NCI-H2107 (cell line): ENCODE data around the gene PEX10.

ENCODE experiments used
- DNase-seq: peaks from one replicate; lab custom pipeline; 2025; lab: John Stamatoyannopoulos, UW

Gene PEX10

GRCh38 chr1:2386636-2387611, 25.4 kb downstream of the PEX10 start:
- no peak for DNase-seq

DNA sequence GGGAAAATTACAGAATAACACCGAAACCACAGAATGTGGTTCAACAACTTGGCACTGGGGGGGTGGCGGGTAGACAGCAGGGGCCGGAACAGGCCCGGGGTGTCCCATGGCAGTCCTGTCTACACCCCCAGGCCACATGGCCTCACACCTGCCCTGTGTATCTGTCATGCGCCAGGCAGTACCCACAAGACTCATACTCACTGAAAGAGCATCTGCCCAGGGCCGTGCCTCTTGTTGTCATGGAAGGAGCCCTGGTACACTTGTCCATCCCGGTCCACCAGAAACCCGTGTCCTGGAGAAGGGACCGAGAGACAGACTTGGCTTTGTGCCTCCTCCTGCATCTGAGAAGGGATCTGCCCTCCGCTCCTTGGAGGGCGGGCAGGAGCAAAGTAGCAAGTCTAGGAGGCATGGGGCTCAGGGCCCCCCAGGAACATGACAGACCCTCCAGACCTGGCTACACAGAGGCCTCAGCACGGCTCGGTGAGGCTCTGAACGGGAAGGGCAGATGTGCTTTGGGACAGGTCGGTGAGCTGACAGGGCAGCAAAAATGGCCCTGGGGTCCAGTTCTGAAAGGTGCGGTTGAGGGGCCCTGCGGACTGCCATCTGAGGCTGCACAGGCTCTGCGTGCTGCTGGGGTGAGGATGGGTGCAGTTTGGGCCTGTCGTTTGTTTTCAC, 26.6 kb downstream of the PEX10 start:
- no peak for DNase-seq

GRCh38 chr1:2384941-2385481, 27.4 kb downstream of the PEX10 start:
- no peak for DNase-seq

- DNase-seq: no peak
These were observed 28.1 kb downstream of the PEX10 start for GRCh38 chr1:2384130-2384860.

- DNase-seq: no peak
These were observed 28.8 kb downstream of the PEX10 start for GRCh38 chr1:2383576-2383975.

GRCh38 chr1:2382621-2383361, 29.6 kb downstream of the PEX10 start:
- no peak for DNase-seq

DNA sequence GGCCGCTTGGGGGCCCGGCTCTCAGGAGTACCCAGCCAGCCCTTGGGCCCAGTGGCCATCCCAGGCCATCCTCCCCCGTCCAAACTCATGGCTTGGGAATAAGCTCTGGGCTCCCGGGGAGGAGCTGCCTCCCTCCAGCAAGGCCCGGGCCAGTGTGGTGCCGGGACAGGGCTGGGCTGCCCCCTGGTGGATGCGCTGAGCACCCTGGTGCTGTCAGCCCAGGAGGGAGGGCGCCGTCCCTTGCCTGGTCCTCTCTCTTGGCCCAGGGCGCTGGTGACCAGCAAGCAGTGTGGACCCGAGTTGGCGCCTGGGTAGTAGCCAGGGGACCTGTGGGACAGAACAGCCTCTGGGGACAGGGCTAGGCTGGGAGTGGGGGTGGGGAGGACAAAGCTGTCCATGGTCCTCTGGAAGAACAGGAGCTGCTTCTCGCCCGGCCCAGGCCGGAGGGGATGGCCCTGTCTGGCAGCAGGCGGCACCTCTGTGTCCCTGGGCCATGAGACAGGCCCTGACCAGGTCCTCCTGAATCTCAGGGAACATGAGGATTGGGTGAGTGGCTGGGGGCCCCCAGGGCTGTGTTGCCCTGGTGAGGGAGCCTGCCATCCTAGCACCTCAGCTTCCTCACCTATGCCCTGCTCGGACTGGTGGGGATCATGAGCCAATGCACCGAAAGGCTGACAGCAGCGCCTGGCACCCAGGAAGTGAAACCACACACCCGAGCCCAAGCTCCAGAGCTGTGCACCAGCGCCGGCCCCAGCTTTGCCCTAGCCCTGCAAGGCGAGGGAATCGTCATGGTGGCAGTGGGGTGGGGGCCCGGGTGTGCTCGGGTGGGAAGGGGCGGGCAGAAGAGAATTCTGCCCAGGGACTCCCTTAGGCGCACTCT, 30.4 kb downstream of the PEX10 start:
- no peak for DNase-seq

- DNase-seq: no peak
These were observed 31.4 kb downstream of the PEX10 start for GRCh38 chr1:2380816-2381591.

- DNase-seq: no peak
These were observed 32.5 kb downstream of the PEX10 start for GRCh38 chr1:2379733-2380404.

GRCh38 chr1:2378956-2379732, 33.2 kb downstream of the PEX10 start:
- DNase-seq: no peak

- no peak for DNase-seq
These were observed 33.9 kb downstream of the PEX10 start for GRCh38 chr1:2378441-2378851.

DNA sequence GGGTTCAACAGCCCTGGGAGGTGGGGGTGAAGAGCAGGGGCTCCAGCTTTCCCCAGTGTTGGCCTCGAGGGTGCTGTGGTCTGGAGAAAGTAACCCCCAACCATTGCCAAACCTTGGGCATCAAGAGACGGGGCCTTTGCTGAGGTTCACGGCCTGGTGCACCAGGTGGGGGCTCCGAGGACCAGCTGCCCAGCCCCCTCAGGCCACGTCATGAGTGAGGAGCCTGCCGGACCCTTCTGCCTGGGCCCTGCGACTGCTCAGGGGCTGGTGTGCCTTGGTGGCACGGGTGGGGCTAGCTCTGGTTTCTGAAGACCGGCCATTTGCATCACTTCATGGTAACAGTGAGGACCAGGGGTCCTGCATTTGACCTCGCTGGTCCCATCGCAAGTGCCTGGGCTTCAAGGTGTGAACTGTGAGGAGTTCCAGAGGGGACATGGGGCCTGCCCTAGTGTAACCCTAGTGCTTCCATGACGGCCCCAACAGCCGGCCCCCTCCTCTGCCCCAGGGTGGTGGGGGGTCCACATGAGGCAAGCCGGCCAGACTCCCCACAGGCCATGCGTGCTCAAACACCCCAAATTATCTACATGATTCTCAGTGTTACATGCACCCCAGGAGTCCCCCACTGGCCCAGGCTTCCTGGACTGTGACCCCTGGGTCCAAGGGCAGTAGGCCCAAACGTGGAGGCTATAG, 34.5 kb downstream of the PEX10 start:
- no peak for DNase-seq

DNA sequence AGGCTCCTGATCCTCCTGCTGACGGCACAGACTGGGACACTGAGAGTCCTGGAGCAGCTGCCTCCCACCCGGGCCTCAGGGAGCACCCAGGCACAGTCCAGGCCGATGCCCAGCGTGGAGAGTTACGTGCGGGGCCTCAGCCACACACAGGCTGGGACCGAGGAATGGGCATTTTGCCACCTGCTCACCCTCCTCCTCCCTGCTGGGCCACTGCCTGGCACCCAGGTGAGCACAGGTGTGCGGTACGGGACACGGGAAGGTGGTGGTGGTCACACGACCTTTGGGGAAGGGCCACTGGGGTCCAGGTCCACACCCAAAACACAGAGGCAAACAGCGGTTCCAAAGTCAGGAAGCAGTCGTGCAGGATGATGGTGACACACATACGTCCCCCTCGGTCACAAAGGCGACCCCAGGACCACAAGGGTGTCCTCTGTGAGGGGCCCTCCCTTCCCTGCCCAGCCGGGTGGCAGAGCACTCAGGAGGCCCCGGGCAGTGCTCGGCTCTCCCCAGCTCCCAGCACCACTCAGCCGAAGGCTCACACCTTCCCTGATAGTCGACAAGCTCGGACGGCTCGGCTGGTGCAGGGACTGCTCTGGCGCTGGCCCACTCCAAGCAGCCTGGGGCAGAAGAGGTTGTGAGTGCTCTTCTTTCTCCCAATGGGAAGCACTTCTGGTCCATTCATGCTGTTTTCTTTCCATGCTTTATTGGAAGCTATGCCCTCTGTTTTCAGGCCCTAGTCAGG, 35.3 kb downstream of the PEX10 start:
- no peak for DNase-seq

GRCh38 chr1:2376261-2376741, 36.1 kb downstream of the PEX10 start:
- DNase-seq: no peak

DNA sequence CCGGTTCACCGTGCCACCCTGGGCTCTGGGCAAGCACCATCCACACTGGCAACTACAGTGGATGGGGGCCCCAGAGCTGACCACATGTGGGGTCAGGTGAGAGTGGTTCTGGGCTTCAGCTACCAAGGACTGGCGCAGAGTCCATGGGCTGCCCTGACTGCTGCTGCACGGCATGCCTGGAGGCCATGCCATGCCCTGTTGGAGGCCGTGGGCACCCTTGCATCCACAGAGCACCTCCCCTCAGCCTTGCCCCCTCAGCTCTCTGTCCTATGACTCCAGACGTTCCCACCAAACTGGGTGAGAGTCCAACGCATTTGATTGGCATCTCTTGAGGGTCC, 36.5 kb downstream of the PEX10 start:
- no peak for DNase-seq

- DNase-seq: no peak
These were observed 37.0 kb downstream of the PEX10 start for GRCh38 chr1:2375246-2375922.
